ENCODE measurements around the gene ITGB4. TPM values are rescaled to one million over a fixed set of nuclear protein-coding genes. Genes with fewer than 3 reads are reported as not detected.

The ITGB4 gene
- total RNA-seq, 1 experiment from 2014 or later: 568 TPM

DNA sequence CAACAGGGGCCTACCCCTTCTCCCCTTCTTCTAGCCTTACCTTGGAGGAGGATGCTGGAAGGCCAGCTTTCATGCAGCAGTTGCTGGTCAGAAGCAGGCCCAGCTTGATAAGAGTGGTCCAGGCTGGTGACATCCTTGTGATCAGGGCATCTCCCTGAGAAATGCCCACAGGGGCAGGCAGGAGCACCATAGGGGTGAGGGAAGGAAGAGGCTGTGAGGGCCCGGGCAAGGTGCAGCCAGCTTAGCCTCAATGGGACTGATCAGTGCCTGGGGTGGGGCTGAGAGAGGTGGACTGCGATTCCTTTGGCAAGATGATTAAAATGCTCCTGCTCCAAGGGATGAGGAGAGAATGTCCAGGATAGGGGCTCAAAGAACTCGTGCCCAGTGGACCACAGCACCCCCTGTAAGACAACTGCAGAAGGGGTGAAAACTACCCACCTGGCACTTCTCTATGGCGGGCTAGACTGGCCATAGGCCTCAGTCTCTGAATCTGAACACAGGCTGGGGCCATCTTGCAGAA lies 53.3 kb downstream of the ITGB4 start:
- Histone ChIP-seq H3K9ac (ENCODE audit: low read length) (no peak overlapping the region), H3K27ac (ENCODE audit: low read depth, low read length) (no peak overlapping the region; the same call in 1 of the 2 replicates), H3K9me2 (ENCODE audit: insufficient read depth) (no peaks in the 10 kb centered on the region), H4K20me1 (ENCODE audit: insufficient read depth) (peaks cover 31% of the 10 kb centered on the region), H2AFZ (ENCODE audit: low read depth, low read length, poor library complexity, severe bottlenecking) (no peak overlapping the region), H3K4me2 (ENCODE audit: low read length) (0 out of 2 replicates have a peak overlapping the region, but pooled peaks have one; percentile 24), H3K79me2 (ENCODE audit: insufficient read depth, low read length) (peaks cover 27% of the 10 kb centered on the region), H3K27me3 (ENCODE audit: insufficient read depth, low read length) (no peaks in the 10 kb centered on the region), H3K4me1 (ENCODE audit: control insufficient read depth in 1 of 2, insufficient read depth in 2 of 2, low read length in 2 of 2) (peaks cover 9 to 38% of the 10 kb centered on the region in 2 experiments), H3K9me3 (ENCODE audit: control insufficient read depth in 1 of 2, insufficient read depth in 1 of 2, low read depth in 1 of 2, low read length in 2 of 2) (no peaks in the 10 kb centered on the region), H3K4me3 (replicated peaks in 1 of 2; ENCODE audit: low read depth in 1 of 2, low read length in 2 of 2) (no peak overlapping the region), H3K36me3 (ENCODE audit: control insufficient read depth in 1 of 2, insufficient read depth in 2 of 2, low read length in 2 of 2) (peaks cover 16 to 33% of the 10 kb centered on the region in 2 experiments)
- intact Hi-C loops (cut with micrococcal nuclease): no loop called here
- ChIA-PET CTCF (interaction anchor here (1.0 to 3.7 kb wide), 6 partner anchors 10 to 226 kb away, joined by 4 to 23 read pairs (median 4); partner anchors contain the start of genes CDK3, GALK1 and SMIM5), RAD21 (ENCODE audit: low non-redundant PET in 1 of 2, low total read pairs in 2 of 2, uncharacterized antibody in 2 of 2, unreplicated experiment in 2 of 2) (no interaction called here), POLR2A (interaction anchor here (0.5 to 5.1 kb wide), 6 partner anchors 9 to 91 kb away, joined by 3 to 74 read pairs (median 3); partner anchors contain the start of gene GALK1)
- DNase-seq (ENCODE audit: low read depth, low spot score) (no peak), ATAC-seq (no peak)
- BruUV-seq (replicated peaks): no TSS peak
- no peak for TF ChIP-seq CEBPB (IDR thresholded peaks at IDR 0.05; ENCODE audit: low read depth)
- no peak for TF ChIP-seq POLR2AphosphoS5 (IDR thresholded peaks at IDR 0.05; ENCODE audit: low read depth, low read length)
- TF ChIP-seq, protein P1, sequence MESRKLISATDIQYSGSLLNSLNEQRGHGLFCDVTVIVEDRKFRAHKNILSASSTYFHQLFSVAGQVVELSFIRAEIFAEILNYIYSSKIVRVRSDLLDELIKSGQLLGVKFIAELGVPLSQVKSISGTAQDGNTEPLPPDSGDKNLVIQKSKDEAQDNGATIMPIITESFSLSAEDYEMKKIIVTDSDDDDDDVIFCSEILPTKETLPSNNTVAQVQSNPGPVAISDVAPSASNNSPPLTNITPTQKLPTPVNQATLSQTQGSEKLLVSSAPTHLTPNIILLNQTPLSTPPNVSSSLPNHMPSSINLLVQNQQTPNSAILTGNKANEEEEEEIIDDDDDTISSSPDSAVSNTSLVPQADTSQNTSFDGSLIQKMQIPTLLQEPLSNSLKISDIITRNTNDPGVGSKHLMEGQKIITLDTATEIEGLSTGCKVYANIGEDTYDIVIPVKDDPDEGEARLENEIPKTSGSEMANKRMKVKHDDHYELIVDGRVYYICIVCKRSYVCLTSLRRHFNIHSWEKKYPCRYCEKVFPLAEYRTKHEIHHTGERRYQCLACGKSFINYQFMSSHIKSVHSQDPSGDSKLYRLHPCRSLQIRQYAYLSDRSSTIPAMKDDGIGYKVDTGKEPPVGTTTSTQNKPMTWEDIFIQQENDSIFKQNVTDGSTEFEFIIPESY (IDR thresholded peaks at IDR 0.05; ENCODE audit: extremely low read depth, insufficient replicate concordance, low read length): no peak
- no peak; the same call in 1 of the 2 replicates for TF ChIP-seq RAD21 (IDR thresholded peaks at IDR 0.05; ENCODE audit: low read depth)
- TF ChIP-seq, protein P2, sequence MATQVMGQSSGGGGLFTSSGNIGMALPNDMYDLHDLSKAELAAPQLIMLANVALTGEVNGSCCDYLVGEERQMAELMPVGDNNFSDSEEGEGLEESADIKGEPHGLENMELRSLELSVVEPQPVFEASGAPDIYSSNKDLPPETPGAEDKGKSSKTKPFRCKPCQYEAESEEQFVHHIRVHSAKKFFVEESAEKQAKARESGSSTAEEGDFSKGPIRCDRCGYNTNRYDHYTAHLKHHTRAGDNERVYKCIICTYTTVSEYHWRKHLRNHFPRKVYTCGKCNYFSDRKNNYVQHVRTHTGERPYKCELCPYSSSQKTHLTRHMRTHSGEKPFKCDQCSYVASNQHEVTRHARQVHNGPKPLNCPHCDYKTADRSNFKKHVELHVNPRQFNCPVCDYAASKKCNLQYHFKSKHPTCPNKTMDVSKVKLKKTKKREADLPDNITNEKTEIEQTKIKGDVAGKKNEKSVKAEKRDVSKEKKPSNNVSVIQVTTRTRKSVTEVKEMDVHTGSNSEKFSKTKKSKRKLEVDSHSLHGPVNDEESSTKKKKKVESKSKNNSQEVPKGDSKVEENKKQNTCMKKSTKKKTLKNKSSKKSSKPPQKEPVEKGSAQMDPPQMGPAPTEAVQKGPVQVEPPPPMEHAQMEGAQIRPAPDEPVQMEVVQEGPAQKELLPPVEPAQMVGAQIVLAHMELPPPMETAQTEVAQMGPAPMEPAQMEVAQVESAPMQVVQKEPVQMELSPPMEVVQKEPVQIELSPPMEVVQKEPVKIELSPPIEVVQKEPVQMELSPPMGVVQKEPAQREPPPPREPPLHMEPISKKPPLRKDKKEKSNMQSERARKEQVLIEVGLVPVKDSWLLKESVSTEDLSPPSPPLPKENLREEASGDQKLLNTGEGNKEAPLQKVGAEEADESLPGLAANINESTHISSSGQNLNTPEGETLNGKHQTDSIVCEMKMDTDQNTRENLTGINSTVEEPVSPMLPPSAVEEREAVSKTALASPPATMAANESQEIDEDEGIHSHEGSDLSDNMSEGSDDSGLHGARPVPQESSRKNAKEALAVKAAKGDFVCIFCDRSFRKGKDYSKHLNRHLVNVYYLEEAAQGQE (IDR thresholded peaks at IDR 0.05; ENCODE audit: low read depth): no peak
- TF ChIP-seq POLR2A (IDR thresholded peaks at IDR 0.05; ENCODE audit: borderline replicate concordance, extremely low read depth, insufficient read depth, insufficient read length): no peak
- TF ChIP-seq, protein P3, sequence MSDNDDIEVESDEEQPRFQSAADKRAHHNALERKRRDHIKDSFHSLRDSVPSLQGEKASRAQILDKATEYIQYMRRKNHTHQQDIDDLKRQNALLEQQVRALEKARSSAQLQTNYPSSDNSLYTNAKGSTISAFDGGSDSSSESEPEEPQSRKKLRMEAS (IDR thresholded peaks at IDR 0.05): no peak
